Activated gamma-delta T cell (primary cell): ENCODE data around the gene TXNDC11.
A peak's percentile ranks its signal among the peaks of the same experiment; 100 is the strongest.
"Not testable (repeated sequence)": the region's sequence is repeated elsewhere in the genome, so short reads cannot be mapped to it uniquely, and the experiment has no call there.

Source experiments
- DNase-seq: peaks from one replicate; lab custom pipeline; 2025; lab: John Stamatoyannopoulos, UW
- total RNA-seq, 2 donors: gene quantifications; one replicate each; lab custom pipeline; 2026; lab: John Stamatoyannopoulos, UW

Gene TXNDC11
- total RNA-seq = 51.1 to 63.0 reads per million in 2 donors

- peak; percentile 99 for DNase-seq
Observed at GRCh38 chr16:11742536-11743307, at the start of gene TXNDC11. TXNDC11 (minus strand) TSS chr16:11742857; CDS start chr16:11742730, 127 bp downstream.

- no peak for DNase-seq
Observed at GRCh38 chr16:11791144-11791828, 48.6 kb upstream of the TXNDC11 start.

- DNase-seq = no peak
Observed at GRCh38 chr16:11788914-11789313, 46.3 kb upstream of the TXNDC11 start.

GRCh38 chr16:11784980-11785599 is 42.4 kb upstream of the TXNDC11 start:
- not testable (repeated sequence) for DNase-seq

GRCh38 chr16:11784381-11784780 is 41.7 kb upstream of the TXNDC11 start:
- DNase-seq = not testable (repeated sequence)

GRCh38 chr16:11784038-11784369 is 41.3 kb upstream of the TXNDC11 start:
- DNase-seq = no peak

GRCh38 chr16:11783319-11784037 is 40.8 kb upstream of the TXNDC11 start:
- no peak for DNase-seq

- DNase-seq = no peak
Observed at GRCh38 chr16:11781773-11782172, 39.1 kb upstream of the TXNDC11 start.

GRCh38 chr16:11780991-11781680 is 38.5 kb upstream of the TXNDC11 start:
- DNase-seq = no peak

GRCh38 chr16:11779074-11779473 is 36.4 kb upstream of the TXNDC11 start:
- no peak for DNase-seq

GRCh38 chr16:11774065-11774626 is 31.5 kb upstream of the TXNDC11 start:
- DNase-seq = no peak

- no peak for DNase-seq
Observed at GRCh38 chr16:11768849-11769248, 26.2 kb upstream of the TXNDC11 start.

GRCh38 chr16:11762431-11762830 is 19.8 kb upstream of the TXNDC11 start:
- no peak for DNase-seq

- no peak for DNase-seq
Observed at GRCh38 chr16:11759997-11760396, 17.3 kb upstream of the TXNDC11 start.

GRCh38 chr16:11759163-11759834 is 16.6 kb upstream of the TXNDC11 start:
- no peak for DNase-seq

GRCh38 chr16:11757671-11758545 is 15.3 kb upstream of the TXNDC11 start:
- no peak for DNase-seq

GRCh38 chr16:11756248-11756647 is 13.6 kb upstream of the TXNDC11 start:
- DNase-seq = no peak

- no peak for DNase-seq
Observed at GRCh38 chr16:11755022-11755760, 12.5 kb upstream of the TXNDC11 start.

- DNase-seq = no peak
Observed at GRCh38 chr16:11752856-11753255, 10.2 kb upstream of the TXNDC11 start.
